Bronchial epithelial cell (primary cell): ENCODE measurements around the gene HEMGN. TPM values are rescaled to one million over a fixed set of nuclear protein-coding genes. Genes with fewer than 3 reads are reported as not detected.

ENCODE experiments used
- DNase-seq: peaks from one replicate; pipeline ENCODE4 v3.0.0-alpha.2; 2010; ENCODE audit warnings: low read depth
- FAIRE-seq: peaks from 2 replicates; lab custom pipeline; 2011; peaks lifted over from hg19 to GRCh38; lab: Jason Lieb, UNC
- H3K27me3 ChIP-seq: 2 replicates; pipeline ENCODE4 v1.5.1; 2011; ENCODE audit warnings: low read length; ENCODE audit not compliant: control insufficient read depth, insufficient read depth
- H3K36me3 ChIP-seq: 2 replicates; pipeline ENCODE4 v1.5.1; 2011; ENCODE audit warnings: low read length; ENCODE audit not compliant: control insufficient read depth, insufficient read depth
- H3K4me3 ChIP-seq: 2 replicates; pipeline ENCODE4 v1.5.1; 2011; ENCODE audit warnings: mild to moderate bottlenecking, low read depth, low read length, control low read depth
- total RNA-seq: library from RNA; depleted of rRNA; stranded (reverse); fragments of >200 nt; gene quantifications from 2 replicates; pipeline ENCODE4 v1.2.1, GENCODE V29; 2014
- TF ChIP-seq, protein P1 (sequence below): IDR thresholded peaks from 2 replicates; pipeline ENCODE4 v1.5.1; 2011; ENCODE audit warnings: mild to moderate bottlenecking, moderate library complexity, low read length, control low read depth, inconsistent platforms; ENCODE audit not compliant: insufficient read depth, severe bottlenecking

The HEMGN gene
- total RNA-seq, 1 donor from 2014 or later = not detected

DNA sequence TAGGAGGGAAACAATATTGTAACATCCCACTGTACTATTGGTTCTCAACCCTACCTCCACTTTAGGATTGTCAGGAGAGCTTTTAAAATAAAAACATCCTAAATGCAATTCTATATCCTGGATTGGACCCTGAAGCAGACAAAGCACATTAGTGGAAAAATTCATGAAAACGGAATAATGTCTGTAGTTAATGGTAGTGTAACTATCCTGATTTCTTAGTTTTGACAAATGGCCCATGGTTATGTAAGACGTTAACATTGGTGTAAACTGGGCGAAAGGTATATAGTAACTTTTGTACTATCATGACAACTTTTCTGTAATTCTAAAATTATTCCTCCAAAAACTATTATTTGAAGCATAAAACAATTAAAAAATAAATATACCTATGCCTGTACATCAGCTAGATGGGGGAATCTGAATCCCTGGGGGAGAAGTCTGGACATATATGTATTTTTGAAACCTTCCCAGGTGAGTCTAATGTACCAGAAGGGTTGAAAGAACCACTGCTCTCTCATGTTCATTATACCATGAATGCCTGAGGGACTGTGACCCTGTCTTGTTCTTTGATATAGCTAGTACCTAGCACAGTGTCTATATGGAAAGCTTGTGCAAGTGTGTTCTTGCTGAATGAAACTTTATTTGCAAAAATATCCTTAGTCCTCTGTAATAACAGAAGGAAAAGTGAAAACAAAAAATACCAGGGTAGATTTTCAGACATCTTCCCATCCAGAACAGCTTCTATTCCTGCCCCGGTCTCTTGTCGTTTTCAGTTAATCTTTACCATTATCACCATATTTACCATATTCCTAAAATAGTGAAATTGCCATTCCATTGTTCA, 12.3 kb downstream of the HEMGN start:
- no peak for DNase-seq
- H3K27me3 ChIP-seq = no peaks in the 10 kb centered on the region
- FAIRE-seq = no peak
- no peak overlapping the region for H3K4me3 ChIP-seq
- no peaks in the 10 kb centered on the region for H3K36me3 ChIP-seq
- TF ChIP-seq, protein P1, sequence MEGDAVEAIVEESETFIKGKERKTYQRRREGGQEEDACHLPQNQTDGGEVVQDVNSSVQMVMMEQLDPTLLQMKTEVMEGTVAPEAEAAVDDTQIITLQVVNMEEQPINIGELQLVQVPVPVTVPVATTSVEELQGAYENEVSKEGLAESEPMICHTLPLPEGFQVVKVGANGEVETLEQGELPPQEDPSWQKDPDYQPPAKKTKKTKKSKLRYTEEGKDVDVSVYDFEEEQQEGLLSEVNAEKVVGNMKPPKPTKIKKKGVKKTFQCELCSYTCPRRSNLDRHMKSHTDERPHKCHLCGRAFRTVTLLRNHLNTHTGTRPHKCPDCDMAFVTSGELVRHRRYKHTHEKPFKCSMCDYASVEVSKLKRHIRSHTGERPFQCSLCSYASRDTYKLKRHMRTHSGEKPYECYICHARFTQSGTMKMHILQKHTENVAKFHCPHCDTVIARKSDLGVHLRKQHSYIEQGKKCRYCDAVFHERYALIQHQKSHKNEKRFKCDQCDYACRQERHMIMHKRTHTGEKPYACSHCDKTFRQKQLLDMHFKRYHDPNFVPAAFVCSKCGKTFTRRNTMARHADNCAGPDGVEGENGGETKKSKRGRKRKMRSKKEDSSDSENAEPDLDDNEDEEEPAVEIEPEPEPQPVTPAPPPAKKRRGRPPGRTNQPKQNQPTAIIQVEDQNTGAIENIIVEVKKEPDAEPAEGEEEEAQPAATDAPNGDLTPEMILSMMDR = no peak

DNA sequence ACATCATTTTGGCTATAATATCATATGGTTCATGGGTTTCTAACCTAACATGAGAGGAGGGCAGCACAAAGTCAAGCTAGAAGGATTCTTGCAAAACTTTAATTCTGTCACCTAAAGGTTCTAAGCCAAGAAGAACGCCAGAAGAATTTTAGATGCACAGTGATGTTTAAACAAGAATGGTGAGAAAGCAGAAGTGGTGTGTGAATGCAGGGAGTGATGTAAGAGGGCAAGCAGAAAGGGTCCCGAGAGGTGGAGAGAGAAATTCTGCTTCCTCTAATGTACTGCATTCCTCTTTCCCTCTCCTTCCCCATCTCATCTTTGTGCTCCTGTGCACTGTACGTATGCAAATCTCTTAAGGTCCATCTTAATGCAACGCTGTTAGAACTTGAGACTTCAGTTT, 13.6 kb downstream of the HEMGN start:
- Histone ChIP-seq H3K4me3 (no peak overlapping the region), H3K36me3 (no peaks in the 10 kb centered on the region), H3K27me3 (no peaks in the 10 kb centered on the region)
- FAIRE-seq = no peak
- no peak for DNase-seq
- TF ChIP-seq, protein P1 = no peak

DNA sequence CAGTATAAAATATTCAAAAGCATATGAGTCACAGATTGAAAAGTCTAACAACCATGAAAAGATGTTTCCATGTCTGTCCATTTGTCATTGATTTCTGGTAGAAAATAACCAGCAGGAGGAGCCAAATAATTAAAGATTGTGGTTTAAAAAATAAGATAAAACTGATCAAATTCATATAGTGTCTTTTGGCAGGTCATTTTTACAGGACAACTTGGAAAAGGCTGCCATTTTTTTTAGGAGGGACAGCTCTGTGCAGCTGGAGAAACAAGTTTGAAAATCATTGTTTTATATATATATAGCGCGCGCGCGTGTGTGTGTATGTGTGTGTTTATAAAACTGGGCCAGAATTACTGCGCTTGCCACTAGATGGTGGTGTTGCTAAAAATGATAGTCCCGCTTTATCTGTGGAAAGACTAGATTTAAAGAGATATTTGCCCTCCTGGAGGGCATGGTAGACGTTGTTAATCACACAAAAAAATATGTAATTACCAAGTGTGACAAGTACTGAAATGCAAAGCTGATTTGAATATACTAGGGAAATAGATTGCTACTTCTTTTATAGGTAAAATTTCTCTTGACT, 14.4 kb downstream of the HEMGN start:
- no peak for FAIRE-seq
- no peaks in the 10 kb centered on the region for H3K36me3 ChIP-seq
- H3K27me3 ChIP-seq = no peaks in the 10 kb centered on the region
- DNase-seq = peak; percentile 76
- TF ChIP-seq, protein P1 = peak; percentile 60
- H3K4me3 ChIP-seq = peak overlapping the region; percentile 19

DNA sequence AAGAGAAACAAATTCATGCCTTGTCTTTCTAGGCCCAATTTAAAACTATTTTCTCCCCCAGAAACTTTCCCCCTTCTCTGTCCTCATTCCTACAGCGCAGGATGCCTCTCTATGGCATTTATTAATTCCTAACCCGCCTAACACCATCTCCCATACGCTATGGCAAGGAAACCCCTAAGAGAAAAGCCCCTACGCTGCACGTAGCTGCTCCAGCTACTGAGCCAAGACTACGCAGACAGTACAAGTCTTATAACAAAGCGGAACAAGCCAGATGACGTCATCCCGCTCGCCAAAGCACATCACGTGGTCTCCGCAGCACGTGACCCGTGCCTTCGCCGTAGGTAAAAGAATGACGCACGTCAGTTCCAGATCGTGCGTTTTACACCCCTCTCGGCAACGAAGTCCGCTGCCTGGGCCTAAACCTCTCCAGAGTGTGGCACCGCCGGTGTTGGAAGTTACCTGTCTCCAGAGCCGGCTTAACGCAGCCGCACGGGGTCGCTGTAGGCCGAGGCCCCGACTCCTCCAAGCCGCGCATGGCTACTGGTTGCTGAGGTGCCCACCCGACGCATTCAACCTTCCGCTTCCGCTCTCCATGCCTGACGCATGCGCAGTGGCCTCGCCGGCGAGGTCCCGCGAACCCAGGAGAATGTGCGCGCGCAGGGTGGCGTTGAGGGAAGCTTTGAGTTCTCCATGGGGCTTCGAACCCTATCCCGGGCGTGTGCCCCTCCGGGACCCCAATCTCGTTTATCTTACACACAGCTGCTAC, 15.8 kb downstream of the HEMGN start, which contains the start of gene TRMO:
TRMO (minus strand) TSS at position 542 of the 766 bp plus-strand sequence; CDS start at position 535, 7 bp downstream.
- FAIRE-seq (peak; percentile 7), DNase-seq (peak; percentile 93)
- TF ChIP-seq, protein P1 = peak; percentile 70

DNA sequence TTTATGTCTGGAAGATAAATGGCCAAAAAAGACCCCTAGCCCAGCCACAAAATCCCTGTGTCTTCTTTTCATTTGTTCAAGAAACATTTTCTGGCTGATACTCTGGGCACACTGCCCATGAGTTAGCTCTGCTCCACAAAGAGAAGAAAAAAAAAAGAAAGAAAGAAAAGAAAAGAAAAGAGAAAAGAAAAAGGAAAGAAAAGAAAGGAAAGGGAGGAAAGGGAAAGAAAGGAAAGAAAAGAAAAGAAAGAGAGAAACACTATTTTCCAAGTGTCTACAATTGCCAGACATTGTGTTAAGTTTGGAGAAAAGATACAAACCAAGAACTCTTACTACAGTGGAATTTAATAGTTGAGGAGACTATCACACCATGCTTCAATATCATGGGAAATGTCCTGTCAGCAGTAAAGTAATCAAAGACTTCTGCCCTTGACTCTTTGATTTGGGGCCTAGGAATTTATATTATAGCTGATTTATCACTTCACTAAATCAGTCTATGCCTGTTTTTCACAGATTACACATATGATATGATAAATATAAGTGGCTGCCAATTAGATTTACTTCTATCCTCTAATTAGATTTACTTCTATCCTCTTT, 18.7 kb downstream of the HEMGN start:
- Histone ChIP-seq H3K4me3 (no peak overlapping the region), H3K36me3 (no peaks in the 10 kb centered on the region), H3K27me3 (no peaks in the 10 kb centered on the region)
- FAIRE-seq = no peak
- TF ChIP-seq, protein P1 = no peak
- DNase-seq = no peak

More for the DNA sequence above, 15.8 kb downstream of the HEMGN start, which contains the start of gene TRMO:
- no peaks in the 10 kb centered on the region for H3K27me3 ChIP-seq
- H3K36me3 ChIP-seq = no peaks in the 10 kb centered on the region
- peak within 1 kb of the TSS; percentile 88 for H3K4me3 ChIP-seq
